ENCODE measurements around the gene PPM1H. TPM values are rescaled to one million over a fixed set of nuclear protein-coding genes. Genes with fewer than 3 reads are reported as not detected.
A peak's percentile ranks its signal among the peaks of the same experiment; 100 is the strongest.

PPM1H gene, protein sequence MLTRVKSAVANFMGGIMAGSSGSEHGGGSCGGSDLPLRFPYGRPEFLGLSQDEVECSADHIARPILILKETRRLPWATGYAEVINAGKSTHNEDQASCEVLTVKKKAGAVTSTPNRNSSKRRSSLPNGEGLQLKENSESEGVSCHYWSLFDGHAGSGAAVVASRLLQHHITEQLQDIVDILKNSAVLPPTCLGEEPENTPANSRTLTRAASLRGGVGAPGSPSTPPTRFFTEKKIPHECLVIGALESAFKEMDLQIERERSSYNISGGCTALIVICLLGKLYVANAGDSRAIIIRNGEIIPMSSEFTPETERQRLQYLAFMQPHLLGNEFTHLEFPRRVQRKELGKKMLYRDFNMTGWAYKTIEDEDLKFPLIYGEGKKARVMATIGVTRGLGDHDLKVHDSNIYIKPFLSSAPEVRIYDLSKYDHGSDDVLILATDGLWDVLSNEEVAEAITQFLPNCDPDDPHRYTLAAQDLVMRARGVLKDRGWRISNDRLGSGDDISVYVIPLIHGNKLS
- total RNA-seq (2021) (0.04 and 0.35 TPM in 2 replicates), Bru-seq, nascent RNA (percentile 12 among the genes with signal in this experiment), BruChase-seq, experiment 1, labeled RNA remaining after a 2-hour chase (percentile 12 among the genes with signal in this experiment), BruChase-seq, experiment 2, labeled RNA remaining after a 6-hour chase (percentile 9 among the genes with signal in this experiment)
- long read RNA-seq = 0 reads

DNA sequence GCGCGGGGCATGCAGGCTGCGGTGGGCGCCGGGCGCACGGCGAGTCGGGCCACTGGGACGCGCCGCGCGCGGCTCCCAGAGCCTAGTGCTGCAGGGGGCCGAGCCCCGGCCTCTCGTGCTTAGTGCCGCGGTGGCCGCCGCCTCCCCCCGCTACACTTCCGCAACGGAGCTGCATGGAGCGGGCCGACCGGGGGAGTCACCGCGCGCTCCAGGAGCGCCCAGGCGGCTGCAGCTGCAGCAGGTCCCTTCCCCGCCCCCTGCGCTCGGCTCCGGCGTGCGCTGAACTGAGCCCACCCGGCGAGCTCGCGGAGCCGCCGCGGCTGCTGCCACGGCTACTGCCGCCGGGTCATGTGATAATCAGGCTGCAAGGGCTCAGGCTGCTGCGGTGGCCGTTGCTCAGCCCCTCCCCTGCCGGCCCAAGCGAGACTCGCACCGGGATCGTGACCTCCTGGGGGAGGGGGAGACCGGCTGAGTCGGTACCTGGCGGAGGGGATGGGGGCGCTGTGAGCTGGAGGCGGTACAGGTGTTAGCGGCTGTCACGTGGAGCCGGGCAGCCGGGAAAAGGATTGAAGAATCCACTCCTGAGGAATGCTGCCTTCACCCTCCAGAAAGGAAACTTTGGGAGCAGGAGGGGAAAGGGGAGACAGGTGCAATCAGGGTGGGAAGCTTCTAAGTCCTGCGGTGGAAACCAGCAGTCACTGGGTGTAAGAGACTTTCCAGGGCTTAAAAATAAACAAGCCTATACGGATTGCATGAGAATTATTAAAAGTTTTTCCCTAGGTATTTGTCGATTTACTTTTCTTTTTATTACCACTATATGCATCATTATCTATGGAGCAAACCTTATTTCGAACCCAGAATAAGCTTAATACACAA lies at the start of gene PPM1H:
TSS of gene PPM1H (minus strand) at position 352 of the 876 bp plus-strand sequence. CDS start 414 bp downstream, outside the sequence.
- H3K27me3 ChIP-seq (replicated peaks; ENCODE audit: insufficient read depth, low read depth, low read length, poor library complexity) = peaks cover 70% of the 10 kb centered on the region
- peaks cover 6% of the 10 kb centered on the region for H3K4me1 ChIP-seq (ENCODE audit: insufficient read depth, low read length, poor library complexity, severe bottlenecking)
- no peaks in the 10 kb centered on the region for H3K36me3 ChIP-seq (ENCODE audit: insufficient read depth, low read length, poor library complexity, severe bottlenecking)
- intact Hi-C loops (cut with micrococcal nuclease; ENCODE audit: unreplicated experiment) = loop anchor here (2.0 kb wide), 1 partner anchor 36 kb away; no protein-coding TSS in a partner anchor
- peak within 1 kb of the TSS; percentile 56 for H3K4me3 ChIP-seq (ENCODE audit: low read depth, low read length, poor library complexity, severe bottlenecking)
- ChIA-PET CTCF (interaction anchor here (1.0 kb wide), 1 partner anchor 117 kb away, joined by 3 read pairs; no protein-coding TSS in a partner anchor), POLR2A (ENCODE audit: low non-redundant PET) (no interaction called here)
- H3K27ac ChIP-seq (ENCODE audit: low read depth, low read length, poor library complexity, severe bottlenecking) = no peak within 1 kb of the TSS
- no peak for TF ChIP-seq EZH2 (IDR thresholded peaks at IDR 0.05; ENCODE audit: borderline replicate concordance, low read depth, low read length, poor library complexity, severe bottlenecking)
- TF ChIP-seq, protein P1, sequence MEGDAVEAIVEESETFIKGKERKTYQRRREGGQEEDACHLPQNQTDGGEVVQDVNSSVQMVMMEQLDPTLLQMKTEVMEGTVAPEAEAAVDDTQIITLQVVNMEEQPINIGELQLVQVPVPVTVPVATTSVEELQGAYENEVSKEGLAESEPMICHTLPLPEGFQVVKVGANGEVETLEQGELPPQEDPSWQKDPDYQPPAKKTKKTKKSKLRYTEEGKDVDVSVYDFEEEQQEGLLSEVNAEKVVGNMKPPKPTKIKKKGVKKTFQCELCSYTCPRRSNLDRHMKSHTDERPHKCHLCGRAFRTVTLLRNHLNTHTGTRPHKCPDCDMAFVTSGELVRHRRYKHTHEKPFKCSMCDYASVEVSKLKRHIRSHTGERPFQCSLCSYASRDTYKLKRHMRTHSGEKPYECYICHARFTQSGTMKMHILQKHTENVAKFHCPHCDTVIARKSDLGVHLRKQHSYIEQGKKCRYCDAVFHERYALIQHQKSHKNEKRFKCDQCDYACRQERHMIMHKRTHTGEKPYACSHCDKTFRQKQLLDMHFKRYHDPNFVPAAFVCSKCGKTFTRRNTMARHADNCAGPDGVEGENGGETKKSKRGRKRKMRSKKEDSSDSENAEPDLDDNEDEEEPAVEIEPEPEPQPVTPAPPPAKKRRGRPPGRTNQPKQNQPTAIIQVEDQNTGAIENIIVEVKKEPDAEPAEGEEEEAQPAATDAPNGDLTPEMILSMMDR (conservative IDR thresholded peaks at IDR 0.05; ENCODE audit: low read depth, low read length) = 0 out of 2 replicates have a peak, but pooled peaks have one; percentile 29
- DNase-seq (ENCODE audit: low spot score) = peak; percentile 33
- H3K9me3 ChIP-seq (ENCODE audit: low read depth, low read length, poor library complexity, severe bottlenecking) = no peaks in the 10 kb centered on the region
- BruUV-seq (replicated peaks) = no TSS peak

DNA sequence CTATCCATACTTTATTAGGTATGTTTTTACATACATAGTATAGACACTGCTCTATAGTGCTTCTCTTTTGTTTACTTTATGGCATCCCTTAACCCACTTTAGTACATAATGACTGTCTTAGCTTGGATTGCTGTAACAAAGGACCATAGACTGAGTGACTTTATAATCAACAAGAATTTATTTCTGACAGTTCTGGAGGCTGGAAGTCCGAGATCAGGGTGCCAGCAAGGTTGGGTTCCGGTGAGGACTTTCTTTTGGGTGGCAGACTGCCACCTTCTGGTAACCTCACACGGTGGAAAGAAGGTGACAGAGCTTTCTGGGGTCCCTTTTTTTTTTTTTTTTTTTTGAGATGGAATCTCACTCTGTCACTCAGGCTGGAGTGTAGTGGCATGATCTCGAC lies 48.6 kb upstream of the PPM1H start:
- POLR2A ChIA-PET (ENCODE audit: low non-redundant PET) = no interaction called here
- peak; percentile 8 for DNase-seq (ENCODE audit: low spot score)
- Histone ChIP-seq H3K27ac (ENCODE audit: low read depth, low read length, poor library complexity, severe bottlenecking) (no peak overlapping the region), H3K4me1 (ENCODE audit: insufficient read depth, low read length, poor library complexity, severe bottlenecking) (no peaks in the 10 kb centered on the region), H3K9me3 (ENCODE audit: low read depth, low read length, poor library complexity, severe bottlenecking) (no peaks in the 10 kb centered on the region), H3K36me3 (ENCODE audit: insufficient read depth, low read length, poor library complexity, severe bottlenecking) (no peaks in the 10 kb centered on the region), H3K4me3 (ENCODE audit: low read depth, low read length, poor library complexity, severe bottlenecking) (no peak overlapping the region), H3K27me3 (replicated peaks; ENCODE audit: insufficient read depth, low read depth, low read length, poor library complexity) (no peaks in the 10 kb centered on the region)
- TF ChIP-seq, protein P1 (conservative IDR thresholded peaks at IDR 0.05; ENCODE audit: low read depth, low read length) = peak; percentile 29; the same call in 1 of the 2 replicates
- no peak for TF ChIP-seq EZH2 (IDR thresholded peaks at IDR 0.05; ENCODE audit: borderline replicate concordance, low read depth, low read length, poor library complexity, severe bottlenecking)
- CTCF ChIA-PET = interaction anchor here (0.6 kb wide), 1 partner anchor 17 kb away, joined by 4 read pairs; no protein-coding TSS in a partner anchor
- no TSS peak for BruUV-seq (replicated peaks)
- intact Hi-C loops (cut with micrococcal nuclease; ENCODE audit: unreplicated experiment) = no loop called here

DNA sequence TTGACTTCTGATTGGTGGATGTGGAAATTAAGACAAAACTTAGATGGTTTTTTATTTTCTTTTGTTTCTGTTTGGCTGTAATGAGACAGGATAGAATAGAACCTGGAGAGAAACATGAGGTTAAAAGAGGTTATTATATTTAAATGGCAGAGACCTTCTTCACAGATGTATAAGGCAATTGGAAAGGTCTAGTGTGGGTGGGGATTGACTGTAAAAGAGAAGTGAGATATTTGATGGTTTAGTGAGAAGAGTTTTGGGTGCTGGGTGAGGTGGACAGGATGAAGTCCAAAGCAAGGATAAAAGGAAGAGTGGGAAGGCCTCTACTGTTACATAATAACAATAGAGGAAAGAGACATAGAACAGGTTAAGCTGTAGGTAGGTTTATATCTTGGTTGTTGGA lies 43.8 kb upstream of the PPM1H start:
- BruUV-seq (replicated peaks) = no TSS peak
- no peak for TF ChIP-seq EZH2 (IDR thresholded peaks at IDR 0.05; ENCODE audit: borderline replicate concordance, low read depth, low read length, poor library complexity, severe bottlenecking)
- TF ChIP-seq, protein P1 (conservative IDR thresholded peaks at IDR 0.05; ENCODE audit: low read depth, low read length) = no peak
- intact Hi-C loops (cut with micrococcal nuclease; ENCODE audit: unreplicated experiment) = no loop called here

More for the DNA sequence above, 43.8 kb upstream of the PPM1H start:
- no peaks in the 10 kb centered on the region for H3K36me3 ChIP-seq (ENCODE audit: insufficient read depth, low read length, poor library complexity, severe bottlenecking)
- no peak for DNase-seq (ENCODE audit: low spot score)
- no peaks in the 10 kb centered on the region for H3K27me3 ChIP-seq (replicated peaks; ENCODE audit: insufficient read depth, low read depth, low read length, poor library complexity)
- ChIA-PET POLR2A (ENCODE audit: low non-redundant PET) (no interaction called here), CTCF (no interaction called here)
- H3K9me3 ChIP-seq (ENCODE audit: low read depth, low read length, poor library complexity, severe bottlenecking) = no peaks in the 10 kb centered on the region
- peaks cover 4% of the 10 kb centered on the region for H3K4me1 ChIP-seq (ENCODE audit: insufficient read depth, low read length, poor library complexity, severe bottlenecking)
- no peak overlapping the region for H3K27ac ChIP-seq (ENCODE audit: low read depth, low read length, poor library complexity, severe bottlenecking)
- H3K4me3 ChIP-seq (ENCODE audit: low read depth, low read length, poor library complexity, severe bottlenecking) = no peak overlapping the region

All from A673 (cell line).